OCI-LY7 (cell line): ENCODE data around the gene GEN1. TPM values are rescaled to one million over a fixed set of nuclear protein-coding genes. Genes with fewer than 3 reads are reported as not detected.
A peak's percentile ranks its signal among the peaks of the same experiment; 100 is the strongest.

ENCODE experiments used
- BruUV-seq: library from RNA; stranded (reverse); fragments of 400-500 nt; replicated peaks from 2 replicates; lab custom pipeline; 2021; lab: Mats Ljungman, UMichigan
- CTCF ChIA-PET: fragments of 300-600 bp; sonication (Branson Sonifier 250); formaldehyde crosslinking; loops from one replicate; lab custom pipeline; 2022; ENCODE audit warnings: antibody characterized with exemption; ENCODE audit not compliant: unreplicated experiment; lab: Charles Lee
- POLR2A ChIA-PET: fragments of 300-600 bp; sonication (Branson Sonifier 250); formaldehyde crosslinking; loops from one replicate; lab custom pipeline; 2022; ENCODE audit warnings: antibody characterized with exemption; lab: Charles Lee
- DNase-seq: peaks from one replicate; pipeline ENCODE4 v3.0.0-alpha.2; 2015; ENCODE audit warnings: low spot score
- H2AFZ ChIP-seq: fragments of 200-600 bp; sonication (generic), shearing (Covaris generic); 2 replicates; pipeline ENCODE4 v1.6.1; 2014; ENCODE audit warnings: mild to moderate bottlenecking, antibody characterized with exemption, low read length, moderate library complexity
- H3K27ac ChIP-seq: fragments of 200-600 bp; sonication (generic); 2 replicates; pipeline ENCODE4 v1.5.1; 2014; ENCODE audit warnings: mixed run types, low read depth, mild to moderate bottlenecking, moderate library complexity, low read length, inconsistent platforms; ENCODE audit not compliant: poor library complexity, severe bottlenecking
- H3K36me3 ChIP-seq: fragments of 200-600 bp; sonication (generic); 2 replicates; pipeline ENCODE4 v1.6.1; 2014; ENCODE audit warnings: mild to moderate bottlenecking, antibody characterized with exemption, low read length, moderate library complexity, mixed read lengths; ENCODE audit not compliant: insufficient read depth
- H3K4me1 ChIP-seq: fragments of 200-600 bp; sonication (generic); 2 replicates; pipeline ENCODE4 v1.5.1; 2014; ENCODE audit warnings: mild to moderate bottlenecking, low read length; ENCODE audit not compliant: insufficient read depth, poor library complexity, severe bottlenecking
- H3K4me2 ChIP-seq: fragments of 200-600 bp; sonication (generic); 2 replicates; pipeline ENCODE4 v1.6.1; 2014; ENCODE audit warnings: mild to moderate bottlenecking, low read length
- H3K4me3 ChIP-seq: fragments of 200-600 bp; sonication (generic); 2 replicates; pipeline ENCODE4 v1.5.1; 2014; ENCODE audit warnings: mild to moderate bottlenecking, low read depth, low read length; ENCODE audit not compliant: poor library complexity, severe bottlenecking
- H3K79me2 ChIP-seq: fragments of 200-600 bp; sonication (generic); 2 replicates; pipeline ENCODE4 v1.6.1; 2016; ENCODE audit warnings: low read depth, mild to moderate bottlenecking, low read length, moderate library complexity, mixed read lengths; ENCODE audit not compliant: insufficient read depth
- H3K9me2 ChIP-seq: fragments of 200-600 bp; sonication (generic); 2 replicates; pipeline ENCODE4 v1.6.1; 2016; ENCODE audit warnings: mild to moderate bottlenecking, low read length, mixed read lengths; ENCODE audit not compliant: insufficient read depth
- H3K9me3 ChIP-seq: fragments of 200-600 bp; sonication (generic); 2 replicates; pipeline ENCODE4 v1.6.1; 2014; ENCODE audit warnings: mild to moderate bottlenecking, mixed run types, low read length, mixed read lengths
- H4K20me1 ChIP-seq: fragments of 200-600 bp; sonication (generic); 2 replicates; pipeline ENCODE4 v1.6.1; 2014; ENCODE audit warnings: mild to moderate bottlenecking, antibody characterized with exemption, low read length, moderate library complexity, mixed read lengths; ENCODE audit not compliant: insufficient read depth
- EZH2phosphoT487 ChIP-seq: fragments of 200-600 bp; sonication (generic); IDR thresholded peaks from 2 replicates; pipeline ENCODE4 v1.6.1; 2018; ENCODE audit warnings: low read depth, borderline replicate concordance, mild to moderate bottlenecking, mixed run types, antibody characterized with exemption, low read length, moderate library complexity, mixed read lengths
- intact Hi-C: fragments of 100-400 bp; cut with micrococcal nuclease; formaldehyde crosslinking; loops from one replicate; pipeline ENCODE4 v1.10.0; 2022; ENCODE audit not compliant: unreplicated experiment
- total RNA-seq, 2 experiments: library from RNA; depleted of rRNA in 1 of 2; stranded (reverse); fragments of >200 nt in 1 of 2; shearing (Covaris generic) in 1 of 2; gene quantifications; 2 replicates each; pipeline ENCODE4 v1.2.3, GENCODE V29; 2014 to 2022
- TF ChIP-seq, protein P1 (sequence below): fragments of 200-600 bp; sonication (generic); conservative IDR thresholded peaks from 2 replicates; pipeline ENCODE4 v1.5.1; 2014; ENCODE audit warnings: mild to moderate bottlenecking, antibody characterized with exemption, low read length, moderate library complexity, mixed read lengths

Gene GEN1
- total RNA-seq, 2 experiments from 2014 or later = 52.5 to 112 TPM

DNA sequence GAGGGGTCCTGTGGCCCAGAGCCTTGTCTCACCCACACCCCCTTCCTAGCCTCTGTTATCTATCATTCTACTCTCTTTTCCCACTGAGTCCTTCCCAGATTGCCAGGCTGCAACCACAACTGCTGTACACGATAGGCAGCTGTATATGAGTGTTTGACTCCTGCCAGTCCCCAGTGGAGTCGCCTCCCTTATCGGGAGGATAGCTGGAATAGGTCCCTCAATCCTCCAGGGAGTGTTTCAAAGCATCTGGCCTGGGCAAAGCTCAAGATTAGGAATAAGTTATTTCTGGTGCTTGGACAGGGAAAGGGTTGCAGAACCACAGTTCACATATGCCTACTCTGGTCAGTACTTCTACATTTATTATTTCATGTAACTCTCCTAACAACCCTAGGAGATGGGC is 67.1 kb downstream of the GEN1 start:
- peak overlapping the region; percentile 96; the same call in 1 of the 2 replicates for H2AFZ ChIP-seq
- no peak overlapping the region for H3K4me3 ChIP-seq
- TF ChIP-seq, protein P1, sequence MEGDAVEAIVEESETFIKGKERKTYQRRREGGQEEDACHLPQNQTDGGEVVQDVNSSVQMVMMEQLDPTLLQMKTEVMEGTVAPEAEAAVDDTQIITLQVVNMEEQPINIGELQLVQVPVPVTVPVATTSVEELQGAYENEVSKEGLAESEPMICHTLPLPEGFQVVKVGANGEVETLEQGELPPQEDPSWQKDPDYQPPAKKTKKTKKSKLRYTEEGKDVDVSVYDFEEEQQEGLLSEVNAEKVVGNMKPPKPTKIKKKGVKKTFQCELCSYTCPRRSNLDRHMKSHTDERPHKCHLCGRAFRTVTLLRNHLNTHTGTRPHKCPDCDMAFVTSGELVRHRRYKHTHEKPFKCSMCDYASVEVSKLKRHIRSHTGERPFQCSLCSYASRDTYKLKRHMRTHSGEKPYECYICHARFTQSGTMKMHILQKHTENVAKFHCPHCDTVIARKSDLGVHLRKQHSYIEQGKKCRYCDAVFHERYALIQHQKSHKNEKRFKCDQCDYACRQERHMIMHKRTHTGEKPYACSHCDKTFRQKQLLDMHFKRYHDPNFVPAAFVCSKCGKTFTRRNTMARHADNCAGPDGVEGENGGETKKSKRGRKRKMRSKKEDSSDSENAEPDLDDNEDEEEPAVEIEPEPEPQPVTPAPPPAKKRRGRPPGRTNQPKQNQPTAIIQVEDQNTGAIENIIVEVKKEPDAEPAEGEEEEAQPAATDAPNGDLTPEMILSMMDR = no peak
- ChIA-PET CTCF (interaction anchor here (0.8 to 1.6 kb wide), 2 partner anchors 10 to 1194 kb away, joined by 3 read pairs; no protein-coding TSS in a partner anchor), POLR2A (interaction anchor here (0.8 to 2.7 kb wide), 3 partner anchors 9 to 93 kb away, joined by 3 to 12 read pairs (median 6); no protein-coding TSS in a partner anchor)
- no peaks in the 10 kb centered on the region for H3K9me2 ChIP-seq
- no peaks in the 10 kb centered on the region for H3K79me2 ChIP-seq
- H4K20me1 ChIP-seq = no peaks in the 10 kb centered on the region
- H3K36me3 ChIP-seq = no peaks in the 10 kb centered on the region
- no peak overlapping the region for H3K27ac ChIP-seq
- no peaks in the 10 kb centered on the region for H3K9me3 ChIP-seq
- BruUV-seq = no TSS peak
- no peak for DNase-seq
- H3K4me2 ChIP-seq = peak overlapping the region; percentile 56; the same call in 1 of the 2 replicates
- H3K4me1 ChIP-seq = peaks cover 29% of the 10 kb centered on the region
- intact Hi-C loops = no loop called here

DNA sequence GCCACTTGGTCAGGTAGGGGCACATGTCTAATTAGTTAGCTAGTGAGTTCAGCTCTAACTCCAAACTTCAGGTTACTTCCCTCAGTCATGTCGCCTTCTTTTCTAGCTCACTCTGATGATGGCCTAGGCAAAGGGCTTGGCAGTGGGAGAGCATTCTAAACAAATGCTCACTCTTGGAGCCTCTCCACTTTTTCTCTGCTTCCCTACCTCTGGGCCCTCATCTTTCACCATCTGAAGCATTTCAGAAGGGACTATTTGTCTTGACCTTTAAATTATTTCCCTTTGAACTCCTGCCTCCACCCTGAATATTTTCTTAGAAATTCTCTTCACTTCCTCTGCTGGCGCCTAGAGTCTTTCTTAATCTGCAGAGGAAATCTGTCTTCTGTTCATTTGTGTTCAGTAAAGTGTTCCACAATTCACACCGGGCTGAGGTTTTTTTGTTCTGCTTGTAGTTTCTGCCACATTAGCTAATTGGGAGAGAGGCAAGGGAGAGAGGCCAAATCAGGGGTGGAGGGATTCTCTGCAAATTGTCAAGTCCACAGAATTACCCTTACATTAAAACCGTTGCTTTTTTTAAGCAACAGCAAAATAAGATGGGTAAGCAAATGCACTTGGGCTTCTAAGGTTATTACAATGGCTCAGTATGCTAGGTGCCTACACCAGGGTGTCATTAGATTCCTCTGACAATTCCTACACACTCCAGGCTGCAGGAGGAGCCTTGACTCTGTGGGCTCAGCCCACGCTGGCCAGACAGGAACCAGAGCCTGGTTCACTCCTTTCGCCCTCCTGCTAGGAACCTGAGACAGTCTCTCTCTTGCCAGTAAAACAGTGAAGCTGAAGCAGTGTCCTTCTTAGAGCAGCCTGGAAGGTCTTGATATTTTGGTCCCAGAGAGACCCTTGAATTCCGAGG is 67.9 kb downstream of the GEN1 start:
- no peaks in the 10 kb centered on the region for H3K79me2 ChIP-seq
- H3K4me3 ChIP-seq = peak overlapping the region; percentile 9
- CTCF ChIA-PET = interaction anchor here (0.8 to 1.6 kb wide), 2 partner anchors 10 to 1194 kb away, joined by 3 read pairs; no protein-coding TSS in a partner anchor
- no peaks in the 10 kb centered on the region for H3K9me2 ChIP-seq
- H4K20me1 ChIP-seq = no peaks in the 10 kb centered on the region
- H3K36me3 ChIP-seq = no peaks in the 10 kb centered on the region
- H3K27ac ChIP-seq = peak overlapping the region; percentile 22
- POLR2A ChIA-PET = interaction anchor here (0.7 to 2.7 kb wide), 6 partner anchors 9 to 872 kb away, joined by 3 to 12 read pairs (median 6); no protein-coding TSS in a partner anchor
- H3K9me3 ChIP-seq = no peaks in the 10 kb centered on the region
- H3K4me1 ChIP-seq = peaks cover 29% of the 10 kb centered on the region
- DNase-seq = peak; percentile 36
- no TSS peak for BruUV-seq
- intact Hi-C loops = no loop called here
- no peak for TF ChIP-seq EZH2phosphoT487
- TF ChIP-seq, protein P1 = no peak
- peak overlapping the region; percentile 56 for H3K4me2 ChIP-seq
- H2AFZ ChIP-seq = peak overlapping the region; percentile 96
